SK-N-SH (cell line): ENCODE data around the gene MEX3A.
A peak's percentile ranks its signal among the peaks of the same experiment; 100 is the strongest.

ENCODE experiments used
- ELF1 ChIP-seq: IDR thresholded peaks from 2 replicates; pipeline ENCODE4 v1.4.0; 2012
- FOXJ3 ChIP-seq: sonication (generic); formaldehyde crosslinking; IDR thresholded peaks from 2 replicates; pipeline ENCODE4 v1.5.1; 2020; ENCODE audit warnings: mild to moderate bottlenecking, missing genetic modification reagents
- MXI1 ChIP-seq: IDR thresholded peaks from 2 replicates; pipeline ENCODE4 v1.6.1; 2012; ENCODE audit warnings: mild to moderate bottlenecking, low read depth, low read length, improper control_type of control experiment
- NFIC ChIP-seq: IDR thresholded peaks from 2 replicates; pipeline ENCODE4 v1.4.0; 2012; ENCODE audit warnings: borderline replicate concordance
- POLR2AphosphoS5 ChIP-seq: IDR thresholded peaks from 2 replicates; pipeline ENCODE4 v1.6.1; 2012; ENCODE audit warnings: low read depth, low read length
- RAD21 ChIP-seq: IDR thresholded peaks from 2 replicates; pipeline ENCODE4 v1.6.1; 2012; ENCODE audit warnings: mild to moderate bottlenecking, low read length
- RFX5 ChIP-seq: IDR thresholded peaks from 2 replicates; pipeline ENCODE4 v1.6.1; 2012; ENCODE audit warnings: mild to moderate bottlenecking, improper control_type of control experiment, low read length
- TF ChIP-seq, protein P1 (sequence below): fragments of 200-600 bp; sonication (generic); IDR thresholded peaks from 2 replicates; pipeline ENCODE4 v1.6.1; 2017; ENCODE audit warnings: antibody characterized with exemption, mild to moderate bottlenecking, moderate library complexity
- TF ChIP-seq, protein P2 (sequence below): IDR thresholded peaks from 2 replicates; pipeline ENCODE4 v1.4.0; 2012; ENCODE audit warnings: low read depth, borderline replicate concordance
- TF ChIP-seq, protein P3 (sequence below): fragments of 150-350 bp; IDR thresholded peaks from 2 replicates; pipeline ENCODE4 v1.6.1; 2017; ENCODE audit warnings: antibody characterized with exemption, low read length, low read depth, borderline replicate concordance

DNA sequence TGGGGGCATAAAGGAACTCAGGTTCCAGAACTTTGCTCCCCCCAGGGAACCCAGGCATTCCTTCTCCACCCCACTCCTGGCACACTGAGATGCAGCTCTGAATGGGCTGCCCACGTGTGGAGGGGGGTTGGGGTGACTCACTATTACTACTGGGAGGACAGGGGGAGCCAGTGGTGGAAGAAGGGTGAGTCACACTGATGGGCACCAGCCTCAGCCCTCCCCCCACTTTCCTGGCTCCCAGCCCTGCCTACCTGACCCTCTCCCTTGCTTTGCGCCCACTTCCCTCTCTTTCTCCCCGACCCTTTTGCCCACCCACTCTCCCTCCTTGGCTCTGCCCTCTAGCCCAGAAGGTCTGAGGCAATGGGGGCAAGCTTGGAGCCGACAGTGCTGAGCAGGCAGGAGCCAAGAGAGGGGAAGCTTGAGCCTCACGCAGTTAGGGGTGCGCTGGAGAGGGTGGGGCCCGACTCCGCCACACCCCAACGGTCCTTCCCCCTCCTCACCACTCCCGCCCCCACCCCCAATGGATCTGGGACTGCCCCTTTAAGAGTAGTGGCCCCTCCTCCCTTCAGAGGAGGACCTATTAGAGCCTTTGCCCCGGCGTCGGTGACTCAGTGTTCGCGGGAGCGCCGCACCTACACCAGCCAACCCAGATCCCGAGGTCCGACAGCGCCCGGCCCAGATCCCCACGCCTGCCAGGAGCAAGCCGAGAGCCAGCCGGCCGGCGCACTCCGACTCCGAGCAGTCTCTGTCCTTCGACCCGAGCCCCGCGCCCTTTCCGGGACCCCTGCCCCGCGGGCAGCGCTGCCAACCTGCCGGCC, 32.0 kb upstream of the MEX3A start, which contains the start of gene LMNA:
- TF ChIP-seq MXI1, result peak; percentile 73
- TF ChIP-seq, protein P1, sequence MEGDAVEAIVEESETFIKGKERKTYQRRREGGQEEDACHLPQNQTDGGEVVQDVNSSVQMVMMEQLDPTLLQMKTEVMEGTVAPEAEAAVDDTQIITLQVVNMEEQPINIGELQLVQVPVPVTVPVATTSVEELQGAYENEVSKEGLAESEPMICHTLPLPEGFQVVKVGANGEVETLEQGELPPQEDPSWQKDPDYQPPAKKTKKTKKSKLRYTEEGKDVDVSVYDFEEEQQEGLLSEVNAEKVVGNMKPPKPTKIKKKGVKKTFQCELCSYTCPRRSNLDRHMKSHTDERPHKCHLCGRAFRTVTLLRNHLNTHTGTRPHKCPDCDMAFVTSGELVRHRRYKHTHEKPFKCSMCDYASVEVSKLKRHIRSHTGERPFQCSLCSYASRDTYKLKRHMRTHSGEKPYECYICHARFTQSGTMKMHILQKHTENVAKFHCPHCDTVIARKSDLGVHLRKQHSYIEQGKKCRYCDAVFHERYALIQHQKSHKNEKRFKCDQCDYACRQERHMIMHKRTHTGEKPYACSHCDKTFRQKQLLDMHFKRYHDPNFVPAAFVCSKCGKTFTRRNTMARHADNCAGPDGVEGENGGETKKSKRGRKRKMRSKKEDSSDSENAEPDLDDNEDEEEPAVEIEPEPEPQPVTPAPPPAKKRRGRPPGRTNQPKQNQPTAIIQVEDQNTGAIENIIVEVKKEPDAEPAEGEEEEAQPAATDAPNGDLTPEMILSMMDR, result 0 out of 2 replicates have a peak, but pooled peaks have one; percentile 6
- TF ChIP-seq FOXJ3 (CRISPR knock-in tag), result no peak
- no peak for TF ChIP-seq RAD21
- peak; percentile 98 for TF ChIP-seq NFIC
- TF ChIP-seq POLR2AphosphoS5, result peak; percentile 99
- TF ChIP-seq, protein P2, sequence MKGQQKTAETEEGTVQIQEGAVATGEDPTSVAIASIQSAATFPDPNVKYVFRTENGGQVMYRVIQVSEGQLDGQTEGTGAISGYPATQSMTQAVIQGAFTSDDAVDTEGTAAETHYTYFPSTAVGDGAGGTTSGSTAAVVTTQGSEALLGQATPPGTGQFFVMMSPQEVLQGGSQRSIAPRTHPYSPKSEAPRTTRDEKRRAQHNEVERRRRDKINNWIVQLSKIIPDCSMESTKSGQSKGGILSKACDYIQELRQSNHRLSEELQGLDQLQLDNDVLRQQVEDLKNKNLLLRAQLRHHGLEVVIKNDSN, result peak; percentile 77; the same call in 1 of the 2 replicates
- no peak for TF ChIP-seq RFX5
- no peak for TF ChIP-seq ELF1
- TF ChIP-seq, protein P3, sequence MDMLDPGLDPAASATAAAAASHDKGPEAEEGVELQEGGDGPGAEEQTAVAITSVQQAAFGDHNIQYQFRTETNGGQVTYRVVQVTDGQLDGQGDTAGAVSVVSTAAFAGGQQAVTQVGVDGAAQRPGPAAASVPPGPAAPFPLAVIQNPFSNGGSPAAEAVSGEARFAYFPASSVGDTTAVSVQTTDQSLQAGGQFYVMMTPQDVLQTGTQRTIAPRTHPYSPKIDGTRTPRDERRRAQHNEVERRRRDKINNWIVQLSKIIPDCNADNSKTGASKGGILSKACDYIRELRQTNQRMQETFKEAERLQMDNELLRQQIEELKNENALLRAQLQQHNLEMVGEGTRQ, result peak; percentile 41
